Measurements from ENCODE around the gene EOLA2.
"Not testable (repeated sequence)": the region's sequence is repeated elsewhere in the genome, so short reads cannot be mapped to it uniquely, and the experiment has no call there.

The EOLA2 gene

DNA sequence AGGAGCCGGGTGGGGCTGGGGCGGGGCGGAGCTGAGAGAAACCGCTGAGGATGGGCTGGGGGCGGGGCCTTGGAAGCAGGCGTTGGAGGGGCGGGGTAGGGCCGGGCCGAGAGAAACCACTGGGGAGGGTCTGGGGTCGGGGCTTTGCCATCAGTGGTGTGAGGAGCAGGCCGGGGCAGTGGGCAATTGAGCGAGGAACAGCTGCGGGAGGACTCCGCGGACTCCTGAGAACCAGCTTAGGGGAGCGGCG lies 1.3 kb upstream of the EOLA2 start:
- DNase-seq, result no peak
- H2AK5ac ChIP-seq (ENCODE audit: low read length), result peak overlapping the region; percentile 54

DNA sequence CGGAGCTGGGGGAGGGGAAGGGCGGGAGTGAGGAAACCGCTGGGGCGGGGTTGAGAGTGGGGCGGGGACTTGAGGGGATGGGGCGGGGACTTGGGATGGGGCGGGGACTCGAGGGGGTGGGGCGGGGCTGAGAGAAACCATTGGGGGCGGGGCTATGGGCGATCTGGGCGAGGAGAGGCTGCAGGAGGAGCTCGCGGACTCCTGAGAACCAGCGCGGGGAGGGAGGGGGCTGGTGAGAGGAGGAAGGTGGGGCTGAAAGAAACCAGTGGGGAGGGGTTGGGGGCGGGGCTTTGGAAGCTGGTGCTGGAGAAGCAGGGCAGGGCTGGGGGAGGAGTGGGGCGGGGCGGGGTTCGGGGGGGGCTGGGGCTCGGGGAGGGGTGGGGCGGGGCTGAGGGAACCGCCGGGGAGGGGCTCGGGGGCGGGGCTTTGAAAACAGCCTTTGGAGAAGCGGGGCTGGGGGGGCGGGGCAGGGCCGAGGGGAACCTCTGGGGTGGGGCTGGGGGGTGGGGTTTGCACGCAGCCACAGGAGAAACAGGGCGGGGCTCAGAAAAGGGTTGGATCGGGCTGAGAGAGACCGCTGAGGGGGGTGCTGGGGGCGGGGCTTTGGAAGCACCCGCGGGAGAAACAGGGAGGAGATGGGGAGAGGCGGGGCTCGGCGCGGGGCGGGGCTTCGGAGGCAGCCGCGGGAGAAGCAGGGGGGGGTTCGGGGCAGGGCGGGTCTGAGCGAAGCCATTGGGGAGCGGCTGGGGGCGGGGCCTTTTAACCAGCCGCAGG lies 777 bp upstream of the EOLA2 start:
- no peak overlapping the region for H3K18ac ChIP-seq (ENCODE audit: low read length)
- peak; percentile 83 to 85 for DNase-seq
- H2AFZ ChIP-seq (ENCODE audit: insufficient read depth, low read length, poor library complexity), result no peak overlapping the region
- H3K4me1 ChIP-seq (ENCODE audit: control insufficient read depth in 1 of 2, insufficient read depth in 2 of 2, low read length in 2 of 2), result peaks cover 6 to 8% of the 10 kb centered on the region in 2 experiments
- no peaks in the 10 kb centered on the region for H3K9me3 ChIP-seq (ENCODE audit: insufficient read depth, low read depth, low read length)
- H3K27me3 ChIP-seq (ENCODE audit: insufficient read depth, low read length), result no peaks in the 10 kb centered on the region
- no peak overlapping the region for H4K91ac ChIP-seq (ENCODE audit: low read depth, low read length)
- no peak overlapping the region for H2AK5ac ChIP-seq (ENCODE audit: low read length)
- no peak overlapping the region for H3K4ac ChIP-seq (ENCODE audit: low read depth, low read length)
- peak overlapping the region; percentile 90 for H3K27ac ChIP-seq (ENCODE audit: low read depth, low read length)
- H3K4me3 ChIP-seq (ENCODE audit: low read depth, low read length), result no peak overlapping the region
- H3K23ac ChIP-seq (ENCODE audit: low read length), result no peak overlapping the region
- WGBS (ENCODE audit: extremely low coverage, insufficient coverage, insufficient read length), result no CpG with 5 or more reads among the region's 50 CpGs
- no peak overlapping the region for H4K8ac ChIP-seq (ENCODE audit: low read depth, low read length)
- no peak overlapping the region for H2BK120ac ChIP-seq (ENCODE audit: insufficient read depth, low read length, poor library complexity)
- no peak overlapping the region for H2BK5ac ChIP-seq (ENCODE audit: low read depth, low read length, poor library complexity)
- no peak overlapping the region for H3K14ac ChIP-seq (ENCODE audit: low read length)
- H3K36me3 ChIP-seq (ENCODE audit: control insufficient read depth in 1 of 2, insufficient read depth in 2 of 2, low read length in 2 of 2), result peaks cover 7 to 10% of the 10 kb centered on the region in 2 experiments
- H4K12ac ChIP-seq (ENCODE audit: low read depth, low read length), result no peak overlapping the region
- no peak overlapping the region for H3K9ac ChIP-seq (ENCODE audit: low read length)
- peaks cover 10% of the 10 kb centered on the region for H3K79me2 ChIP-seq (ENCODE audit: control insufficient read depth, insufficient read depth, low read length, poor library complexity)
- H3K4me2 ChIP-seq (ENCODE audit: low read length), result no peak overlapping the region
- H2BK12ac ChIP-seq (ENCODE audit: low read length), result no peak overlapping the region
- peaks cover 8% of the 10 kb centered on the region for H3K79me1 ChIP-seq (ENCODE audit: low read length)

More for the DNA sequence above, 1.3 kb upstream of the EOLA2 start:
- Histone ChIP-seq H3K4me1 (ENCODE audit: control insufficient read depth in 1 of 2, insufficient read depth in 2 of 2, low read length in 2 of 2) (peaks cover 6 to 8% of the 10 kb centered on the region in 2 experiments), H3K18ac (ENCODE audit: low read length) (peak overlapping the region; percentile 75), H2BK12ac (ENCODE audit: low read length) (peak overlapping the region; percentile 31), H3K27ac (ENCODE audit: low read depth, low read length) (peak overlapping the region; percentile 96), H3K14ac (ENCODE audit: low read length) (peak overlapping the region; percentile 93), H2BK120ac (ENCODE audit: insufficient read depth, low read length, poor library complexity) (peak overlapping the region; percentile 91), H2AFZ (ENCODE audit: insufficient read depth, low read length, poor library complexity) (no peak overlapping the region), H3K27me3 (ENCODE audit: insufficient read depth, low read length) (no peaks in the 10 kb centered on the region), H4K91ac (ENCODE audit: low read depth, low read length) (peak overlapping the region; percentile 89), H3K23ac (ENCODE audit: low read length) (no peak overlapping the region), H4K8ac (ENCODE audit: low read depth, low read length) (peak overlapping the region; percentile 91), H2BK5ac (ENCODE audit: low read depth, low read length, poor library complexity) (peak overlapping the region; percentile 96), H3K79me2 (ENCODE audit: control insufficient read depth, insufficient read depth, low read length, poor library complexity) (peaks cover 10% of the 10 kb centered on the region), H3K4me2 (ENCODE audit: low read length) (peak overlapping the region; percentile 69), H3K9ac (ENCODE audit: low read length) (peak overlapping the region; percentile 78), H3K4me3 (ENCODE audit: low read depth, low read length) (peak overlapping the region; percentile 75), H3K9me3 (ENCODE audit: insufficient read depth, low read depth, low read length) (no peaks in the 10 kb centered on the region), H3K79me1 (ENCODE audit: low read length) (peaks cover 8% of the 10 kb centered on the region), H4K12ac (ENCODE audit: low read depth, low read length) (peak overlapping the region; percentile 80), H3K4ac (ENCODE audit: low read depth, low read length) (peak overlapping the region; percentile 79), H3K36me3 (ENCODE audit: control insufficient read depth in 1 of 2, insufficient read depth in 2 of 2, low read length in 2 of 2) (peaks cover 4 to 5% of the 10 kb centered on the region in 2 experiments)
- no CpG with 5 or more reads among the region's 17 CpGs for WGBS (ENCODE audit: extremely low coverage, insufficient coverage, insufficient read length)

DNA sequence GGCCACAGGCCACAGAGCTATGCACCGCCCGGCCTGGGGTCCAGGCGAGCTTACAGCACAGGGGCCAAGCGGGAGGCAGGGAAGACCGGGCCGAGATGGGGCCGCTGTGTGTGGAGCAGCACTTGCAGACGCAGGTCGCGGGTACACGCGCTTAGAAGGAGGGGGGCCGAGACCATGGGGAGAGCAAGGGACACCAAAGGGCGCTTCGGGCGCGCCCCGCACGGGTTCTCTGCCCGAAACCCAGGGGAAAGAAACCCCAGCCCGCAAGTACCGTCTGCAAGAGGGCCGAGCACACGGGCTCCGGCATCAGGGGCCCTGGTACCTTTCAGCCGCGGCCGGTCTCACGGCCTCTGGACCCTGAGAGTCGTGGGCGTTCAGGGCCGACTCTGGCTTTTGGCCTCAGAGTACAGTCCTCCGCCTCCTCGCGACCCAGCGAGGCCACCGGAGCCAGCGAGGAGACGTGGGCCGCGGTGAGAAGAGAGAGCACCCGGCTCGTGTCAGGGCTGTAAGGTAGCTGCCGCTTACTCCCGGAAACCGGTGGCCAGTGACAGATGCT lies 342 bp downstream of the EOLA2 start:
- Histone ChIP-seq H3K9ac (ENCODE audit: low read length) (peak overlapping the region; percentile 98), H2AFZ (ENCODE audit: insufficient read depth, low read length, poor library complexity) (peak overlapping the region; percentile 69), H3K9me3 (ENCODE audit: insufficient read depth, low read depth, low read length) (no peaks in the 10 kb centered on the region), H3K4ac (ENCODE audit: low read depth, low read length) (peak overlapping the region; percentile 84), H3K4me3 (ENCODE audit: low read depth, low read length) (peak overlapping the region; percentile 95), H2BK12ac (ENCODE audit: low read length) (no peak overlapping the region), H3K79me2 (ENCODE audit: control insufficient read depth, insufficient read depth, low read length, poor library complexity) (peaks cover 10% of the 10 kb centered on the region), H3K23ac (ENCODE audit: low read length) (no peak overlapping the region), H4K91ac (ENCODE audit: low read depth, low read length) (peak overlapping the region; percentile 55), H2BK120ac (ENCODE audit: insufficient read depth, low read length, poor library complexity) (peak overlapping the region; percentile 43), H3K14ac (ENCODE audit: low read length) (peak overlapping the region; percentile 74), H2BK5ac (ENCODE audit: low read depth, low read length, poor library complexity) (peak overlapping the region; percentile 54), H4K8ac (ENCODE audit: low read depth, low read length) (peak overlapping the region; percentile 77), H3K27ac (ENCODE audit: low read depth, low read length) (peak overlapping the region; percentile 81), H3K27me3 (ENCODE audit: insufficient read depth, low read length) (no peaks in the 10 kb centered on the region), H2AK5ac (ENCODE audit: low read length) (peak overlapping the region; percentile 30), H3K36me3 (ENCODE audit: control insufficient read depth in 1 of 2, insufficient read depth in 2 of 2, low read length in 2 of 2) (peaks cover 10 to 15% of the 10 kb centered on the region in 2 experiments), H3K4me2 (ENCODE audit: low read length) (peak overlapping the region; percentile 88), H3K18ac (ENCODE audit: low read length) (no peak overlapping the region), H3K4me1 (ENCODE audit: control insufficient read depth in 1 of 2, insufficient read depth in 2 of 2, low read length in 2 of 2) (peaks cover 6 to 8% of the 10 kb centered on the region in 2 experiments), H4K12ac (ENCODE audit: low read depth, low read length) (peak overlapping the region; percentile 81), H3K79me1 (ENCODE audit: low read length) (peaks cover 8% of the 10 kb centered on the region)
- no peak for DNase-seq
- no CpG with 5 or more reads among the region's 46 CpGs for WGBS (ENCODE audit: extremely low coverage, insufficient coverage, insufficient read length)

DNA sequence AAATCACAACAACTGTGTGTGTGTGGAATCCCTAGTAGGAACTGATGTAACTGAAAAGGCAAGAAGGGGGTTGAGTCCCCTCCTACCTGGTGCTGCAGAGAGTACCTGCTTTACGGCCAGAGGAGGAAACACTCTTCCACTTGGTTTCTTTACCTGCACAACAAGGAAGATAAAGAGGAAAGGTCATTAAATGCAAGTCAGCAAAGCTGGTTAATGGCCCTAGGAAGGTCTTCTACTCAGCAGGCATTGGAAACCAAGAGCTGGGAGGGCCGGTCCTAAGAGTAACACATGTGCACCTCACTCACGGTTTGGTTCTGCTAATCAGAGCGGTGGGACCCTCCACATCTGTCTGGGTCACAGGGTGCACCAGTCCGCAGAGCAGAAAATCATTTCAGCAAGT lies 963 bp downstream of the EOLA2 start:
- peak overlapping the region; percentile 55 for H4K91ac ChIP-seq (ENCODE audit: low read depth, low read length)
- H4K12ac ChIP-seq (ENCODE audit: low read depth, low read length), result peak overlapping the region; percentile 81
- H3K9me3 ChIP-seq (ENCODE audit: insufficient read depth, low read depth, low read length); H3K27me3 ChIP-seq (ENCODE audit: insufficient read depth, low read length); H3K79me2 ChIP-seq (ENCODE audit: control insufficient read depth, insufficient read depth, low read length, poor library complexity); H3K4me1 ChIP-seq (ENCODE audit: control insufficient read depth in 1 of 2, insufficient read depth in 2 of 2, low read length in 2 of 2); DNase-seq; H3K27ac ChIP-seq (ENCODE audit: low read depth, low read length); H2BK12ac ChIP-seq (ENCODE audit: low read length); H2AFZ ChIP-seq (ENCODE audit: insufficient read depth, low read length, poor library complexity); H3K18ac ChIP-seq (ENCODE audit: low read length); H3K23ac ChIP-seq (ENCODE audit: low read length); H3K79me1 ChIP-seq (ENCODE audit: low read length): not testable (repeated sequence)
- peak overlapping the region; percentile 19 for H4K8ac ChIP-seq (ENCODE audit: low read depth, low read length)
- peak overlapping the region; percentile 95 for H3K4me3 ChIP-seq (ENCODE audit: low read depth, low read length)
- peak overlapping the region; percentile 33 for H2BK120ac ChIP-seq (ENCODE audit: insufficient read depth, low read length, poor library complexity)
- peak overlapping the region; percentile 54 for H2BK5ac ChIP-seq (ENCODE audit: low read depth, low read length, poor library complexity)
- peaks cover 11 to 15% of the 10 kb centered on the region in 2 experiments for H3K36me3 ChIP-seq (ENCODE audit: control insufficient read depth in 1 of 2, insufficient read depth in 2 of 2, low read length in 2 of 2)
- no CpG with 5 or more reads among the region's 5 CpGs for WGBS (ENCODE audit: extremely low coverage, insufficient coverage, insufficient read length)
- H3K4me2 ChIP-seq (ENCODE audit: low read length), result peak overlapping the region; percentile 88
- H3K9ac ChIP-seq (ENCODE audit: low read length), result peak overlapping the region; percentile 98
- peak overlapping the region; percentile 74 for H3K14ac ChIP-seq (ENCODE audit: low read length)
- H3K4ac ChIP-seq (ENCODE audit: low read depth, low read length), result peak overlapping the region; percentile 84
- H2AK5ac ChIP-seq (ENCODE audit: low read length), result peak overlapping the region; percentile 30
